IPS DF 6.9 (cell line): Measurements from ENCODE around the gene LINC01488.

ENCODE experiments used
- DNase-seq: peaks from one replicate; pipeline ENCODE4 v3.0.0-alpha.2; 2013; ENCODE audit warnings: low read depth, low spot score
- H3K27ac ChIP-seq: one replicate; pipeline ENCODE4 v1.5.1; 2013; ENCODE audit warnings: low read length, control low read depth
- H3K27me3 ChIP-seq: 2 replicates; pipeline ENCODE4 v1.6.1; 2013; ENCODE audit warnings: mild to moderate bottlenecking, low read length; ENCODE audit not compliant: control insufficient read depth, insufficient read depth
- H3K36me3 ChIP-seq: 2 replicates; pipeline ENCODE4 v1.6.1; 2013; ENCODE audit warnings: low read length; ENCODE audit not compliant: control insufficient read depth, insufficient read depth
- H3K4me1 ChIP-seq: 2 replicates; pipeline ENCODE4 v1.6.1; 2013; ENCODE audit warnings: low read length; ENCODE audit not compliant: control insufficient read depth, insufficient read depth
- H3K4me3 ChIP-seq: 2 replicates; pipeline ENCODE4 v1.5.1; 2013; ENCODE audit warnings: mild to moderate bottlenecking, low read length
- H3K9me3 ChIP-seq: 2 replicates; pipeline ENCODE4 v1.6.1; 2013; ENCODE audit warnings: low read length, inconsistent platforms; ENCODE audit not compliant: control insufficient read depth, insufficient read depth
- WGBS: extraction: QIAGEN DNeasy Blood & Tissue Kit; methylation state at CpG from one replicate; pipeline ENCODE4 v1.1.7; 2013; ENCODE audit warnings: mixed read lengths, missing lambda C conversion rate; ENCODE audit not compliant: insufficient read length, insufficient coverage; 5-methylcytosine and 5-hydroxymethylcytosine counted together

Gene LINC01488

DNA sequence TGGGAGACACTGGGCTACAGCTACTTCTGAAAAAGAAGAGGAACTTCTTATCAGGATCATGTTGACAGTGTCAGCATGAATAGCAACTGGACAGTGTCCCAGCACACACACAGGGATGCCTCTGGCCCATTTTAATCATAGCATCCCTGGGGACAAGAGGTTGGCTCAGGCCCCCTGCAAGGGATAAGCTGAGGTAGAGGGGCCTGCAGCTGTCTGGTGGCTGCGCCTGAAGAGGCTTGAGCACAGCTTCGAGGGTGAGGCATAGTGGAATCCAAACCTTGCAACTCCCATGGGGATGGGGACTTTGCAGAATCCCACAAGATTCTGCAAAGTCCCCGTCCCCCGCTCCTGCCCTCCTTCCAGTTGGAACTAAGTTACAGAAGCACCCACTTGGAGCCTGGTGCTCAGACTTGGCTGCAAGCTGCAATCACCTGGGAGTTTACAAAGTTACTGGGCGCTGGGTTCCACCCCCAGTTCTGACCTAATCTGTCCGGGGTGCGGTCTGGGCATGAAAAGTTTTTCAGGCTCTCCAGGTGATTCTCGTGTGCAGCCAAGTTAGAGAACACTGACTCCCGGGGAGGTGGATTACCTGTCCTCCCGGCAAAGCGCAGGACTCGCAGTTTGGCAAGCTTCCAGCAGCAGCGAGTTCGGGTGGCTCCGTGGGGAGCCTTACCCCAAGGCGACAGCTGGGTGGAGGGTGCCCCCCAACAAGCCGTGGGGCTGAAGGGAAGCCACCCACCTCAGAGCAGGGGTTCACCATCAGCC is 16.0 kb upstream of the LINC01488 start:
- Histone ChIP-seq H3K27ac (no peak overlapping the region), H3K4me3 (no peak overlapping the region), H3K27me3 (no peaks in the 10 kb centered on the region), H3K36me3 (no peaks in the 10 kb centered on the region), H3K9me3 (peaks cover 2% of the 10 kb centered on the region; the same call in 1 of the 2 replicates), H3K4me1 (peaks cover 1% of the 10 kb centered on the region; the same call in 1 of the 2 replicates)
- WGBS, result no CpG with 5 or more reads among the region's 17 CpGs
- no peak for DNase-seq

- no peaks in the 10 kb centered on the region for H3K27me3 ChIP-seq
- H3K4me1 ChIP-seq, result peaks cover 1% of the 10 kb centered on the region; the same call in 1 of the 2 replicates
- no peaks in the 10 kb centered on the region for H3K36me3 ChIP-seq
- no CpG with 5 or more reads among the region's 6 CpGs for WGBS
- H3K27ac ChIP-seq, result no peak overlapping the region
- no peak overlapping the region for H3K4me3 ChIP-seq
- no peak for DNase-seq
- H3K9me3 ChIP-seq, result no peaks in the 10 kb centered on the region
Measured at GRCh38 chr11:69466039-69466438, 15.4 kb upstream of the LINC01488 start.

GRCh38 chr11:69467196-69467595 is 14.3 kb upstream of the LINC01488 start:
- no peak for DNase-seq
- peaks cover 2% of the 10 kb centered on the region; the same call in 1 of the 2 replicates for H3K4me1 ChIP-seq
- no peaks in the 10 kb centered on the region for H3K27me3 ChIP-seq
- no peak overlapping the region for H3K27ac ChIP-seq
- H3K9me3 ChIP-seq, result no peaks in the 10 kb centered on the region
- WGBS, result no CpG with 5 or more reads among the region's 4 CpGs
- H3K4me3 ChIP-seq, result no peak overlapping the region
- H3K36me3 ChIP-seq, result no peaks in the 10 kb centered on the region

DNA sequence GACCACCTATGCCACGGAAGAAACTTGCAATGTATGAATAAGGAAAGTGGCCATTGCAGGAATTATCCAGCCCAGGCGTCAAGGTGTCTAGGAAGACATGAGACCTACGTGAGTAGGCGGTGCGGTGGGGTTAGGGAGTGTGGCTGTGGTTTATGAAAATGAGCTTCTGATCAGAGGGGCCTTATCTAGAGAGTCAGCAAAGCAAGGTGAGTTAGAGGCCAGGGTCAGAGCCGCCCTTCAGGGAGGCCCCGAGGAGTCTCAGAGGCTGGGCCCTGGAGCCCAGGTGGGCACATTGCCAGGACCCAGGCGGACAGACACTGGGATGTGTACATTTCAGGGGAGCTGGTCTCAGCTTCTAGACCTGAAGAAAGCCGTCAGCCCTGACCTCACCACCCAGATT is 13.8 kb upstream of the LINC01488 start:
- Histone ChIP-seq H3K27me3 (no peaks in the 10 kb centered on the region), H3K4me1 (peaks cover 2% of the 10 kb centered on the region; the same call in 1 of the 2 replicates), H3K27ac (no peak overlapping the region), H3K9me3 (no peaks in the 10 kb centered on the region), H3K4me3 (no peak overlapping the region), H3K36me3 (no peaks in the 10 kb centered on the region)
- no CpG with 5 or more reads among the region's 9 CpGs for WGBS
- no peak for DNase-seq

DNA sequence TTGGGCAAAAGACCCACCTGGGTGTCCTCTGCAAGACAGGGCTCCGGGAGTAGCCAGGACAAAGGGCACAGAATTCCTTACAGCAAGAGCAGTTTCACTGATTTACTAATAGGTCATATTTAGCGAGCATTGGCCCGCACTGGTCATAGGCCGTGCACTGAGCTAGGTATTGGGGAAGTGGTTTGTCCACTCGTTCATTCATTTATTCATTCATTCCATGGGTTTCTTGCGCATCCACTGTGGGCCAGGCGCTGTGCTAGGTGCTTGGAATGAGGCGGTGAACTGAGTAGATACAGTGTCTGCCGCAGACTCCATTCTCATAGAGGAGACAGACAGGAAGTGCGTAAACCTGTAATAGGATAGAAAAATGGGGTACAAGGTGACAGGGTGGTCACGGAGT is 13.2 kb upstream of the LINC01488 start:
- H3K4me1 ChIP-seq, result peaks cover 2% of the 10 kb centered on the region; the same call in 1 of the 2 replicates
- DNase-seq, result no peak
- no peak overlapping the region for H3K27ac ChIP-seq
- no CpG with 5 or more reads among the region's 11 CpGs for WGBS
- no peaks in the 10 kb centered on the region for H3K9me3 ChIP-seq
- no peak overlapping the region for H3K4me3 ChIP-seq
- no peaks in the 10 kb centered on the region for H3K27me3 ChIP-seq
- no peaks in the 10 kb centered on the region for H3K36me3 ChIP-seq

DNA sequence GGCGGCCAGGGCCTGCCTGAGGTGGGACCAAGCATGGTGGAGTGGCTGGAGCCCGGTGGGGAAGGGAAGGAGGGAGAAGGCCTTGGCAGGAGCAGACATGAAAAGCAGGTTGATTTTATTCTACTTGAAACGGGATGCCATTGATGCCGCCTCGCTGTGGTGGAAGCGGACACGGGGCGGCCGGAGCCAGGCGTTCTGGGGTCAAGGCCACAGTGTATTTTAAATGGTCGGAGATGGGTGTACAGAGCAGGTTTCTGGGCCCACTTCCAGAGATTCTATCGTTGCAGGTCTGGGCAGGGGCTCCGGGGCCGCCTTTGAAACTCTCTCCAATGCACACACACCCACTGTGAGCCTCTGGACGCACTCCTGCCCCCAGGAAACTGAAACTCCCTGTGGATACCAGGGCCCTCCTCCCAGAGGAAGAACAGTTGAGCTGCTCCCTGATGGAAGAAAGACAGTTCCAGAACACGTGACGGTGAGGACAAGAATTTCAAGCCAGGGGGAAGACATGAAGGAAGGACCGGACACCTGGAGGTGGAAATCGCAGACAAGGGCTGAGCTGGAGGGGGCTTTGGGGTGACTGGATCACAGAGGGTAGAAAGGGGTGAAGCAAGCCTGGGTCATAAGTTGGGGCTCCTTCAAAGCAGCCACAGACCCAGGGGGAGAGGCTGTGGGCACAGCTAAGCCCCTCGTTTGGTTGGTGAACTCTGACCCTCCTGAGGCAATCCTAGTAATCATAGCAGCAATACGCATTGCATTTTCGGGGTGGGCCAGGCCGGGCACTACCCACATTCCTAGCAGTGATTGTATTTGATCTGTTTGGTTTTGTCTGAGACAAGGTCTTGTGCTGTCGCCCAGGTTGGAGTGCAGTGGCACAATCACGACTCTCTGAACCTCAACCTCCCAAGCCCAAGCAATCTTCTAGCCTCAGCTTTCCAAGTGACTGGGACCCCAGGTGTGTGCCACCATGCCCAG is 12.3 kb upstream of the LINC01488 start:
- Histone ChIP-seq H3K4me3 (no peak overlapping the region), H3K27me3 (no peaks in the 10 kb centered on the region), H3K4me1 (0 out of 2 replicates have a peak, but pooled peaks cover 2% of the 10 kb centered on the region), H3K27ac (no peak overlapping the region), H3K9me3 (no peaks in the 10 kb centered on the region), H3K36me3 (no peaks in the 10 kb centered on the region)
- WGBS, result no CpG with 5 or more reads among the region's 25 CpGs
- no peak for DNase-seq

GRCh38 chr11:69470301-69470700 is 11.2 kb upstream of the LINC01488 start:
- Histone ChIP-seq H3K27ac (no peak overlapping the region), H3K9me3 (no peaks in the 10 kb centered on the region), H3K36me3 (no peaks in the 10 kb centered on the region), H3K4me3 (no peak overlapping the region), H3K4me1 (0 out of 2 replicates have a peak, but pooled peaks cover 2% of the 10 kb centered on the region), H3K27me3 (no peaks in the 10 kb centered on the region)
- no CpG with 5 or more reads among the region's 9 CpGs for WGBS
- no peak for DNase-seq

GRCh38 chr11:69470793-69471728 is 10.4 kb upstream of the LINC01488 start:
- no CpG with 5 or more reads among the region's 64 CpGs for WGBS
- Histone ChIP-seq H3K36me3 (no peaks in the 10 kb centered on the region), H3K4me1 (peaks cover 5% of the 10 kb centered on the region), H3K27ac (no peak overlapping the region), H3K27me3 (no peaks in the 10 kb centered on the region), H3K4me3 (no peak overlapping the region), H3K9me3 (no peaks in the 10 kb centered on the region)
- DNase-seq, result no peak

DNA sequence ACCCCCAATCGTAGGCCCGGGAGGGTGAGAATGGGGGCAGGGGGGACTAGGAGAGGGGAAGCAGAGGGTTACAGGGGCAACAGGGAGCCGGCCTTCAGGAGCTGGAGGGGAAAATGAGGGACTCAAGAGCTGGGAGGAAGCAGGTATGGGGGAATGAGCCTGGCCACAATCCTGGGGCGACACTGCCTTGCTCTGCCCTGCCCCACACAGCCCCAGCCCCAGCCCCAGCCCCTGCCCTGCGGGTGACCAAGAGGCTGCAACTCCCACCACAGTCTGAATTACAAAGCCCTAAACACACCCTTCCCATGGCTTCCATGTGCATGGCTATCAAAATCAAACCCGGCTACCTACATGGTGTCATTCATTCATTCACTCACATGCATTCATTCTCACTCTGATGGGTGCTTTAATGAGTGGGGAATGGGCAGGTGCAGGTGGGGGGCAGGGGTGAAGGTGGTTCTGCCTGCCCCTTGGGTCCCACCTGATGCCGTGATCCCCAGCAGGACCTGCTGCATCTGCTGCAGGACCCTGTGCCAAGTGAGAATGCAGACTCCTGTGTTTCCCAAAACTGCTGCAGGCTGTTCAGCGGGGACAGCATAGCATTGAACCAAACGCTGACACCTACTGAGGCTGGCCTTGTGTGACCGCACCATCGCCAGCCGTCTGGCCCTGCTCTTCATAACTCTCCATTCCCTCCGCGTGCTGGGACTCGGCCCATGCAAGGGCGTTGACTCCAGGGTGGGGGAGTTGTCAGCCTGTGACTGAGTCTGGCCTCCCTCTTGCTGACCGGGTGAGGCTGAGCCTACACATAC is 9.5 kb upstream of the LINC01488 start:
- Histone ChIP-seq H3K27ac (no peak overlapping the region), H3K4me3 (no peak overlapping the region), H3K9me3 (no peaks in the 10 kb centered on the region), H3K27me3 (no peaks in the 10 kb centered on the region), H3K4me1 (peaks cover 11% of the 10 kb centered on the region), H3K36me3 (no peaks in the 10 kb centered on the region)
- no CpG with 5 or more reads among the region's 17 CpGs for WGBS
- no peak for DNase-seq
